OCI-LY1 (cell line): ENCODE measurements around the gene UXT.
"Not testable (repeated sequence)": the region's sequence is repeated elsewhere in the genome, so short reads cannot be mapped to it uniquely, and the experiment has no call there.

ENCODE experiments used
- H2AFZ ChIP-seq: fragments of 200-600 bp; sonication (generic), shearing (Covaris generic); 2 replicates; pipeline ENCODE4 v1.6.0; 2014; ENCODE audit warnings: antibody characterized with exemption, mild to moderate bottlenecking, low read length
- H3F3A ChIP-seq: fragments of 200-600 bp; sonication (generic), shearing (Covaris generic); 2 replicates; pipeline ENCODE4 v1.6.0; 2014; ENCODE audit warnings: mild to moderate bottlenecking, antibody characterized with exemption, low read length, moderate library complexity; ENCODE audit not compliant: insufficient read depth
- H3K27ac ChIP-seq: fragments of 200-600 bp; sonication (generic); 2 replicates; pipeline ENCODE4 v1.5.1; 2014; ENCODE audit warnings: low read length, mixed run types, mild to moderate bottlenecking, low read depth; ENCODE audit not compliant: poor library complexity, severe bottlenecking
- H3K27me3 ChIP-seq: fragments of 200-600 bp; sonication (generic); 2 replicates; pipeline ENCODE4 v1.6.0; 2014; ENCODE audit warnings: antibody characterized with exemption, mild to moderate bottlenecking, low read length, moderate library complexity; ENCODE audit not compliant: insufficient read depth
- H3K36me3 ChIP-seq: fragments of 200-600 bp; sonication (generic); 2 replicates; pipeline ENCODE4 v1.6.1; 2014; ENCODE audit warnings: mild to moderate bottlenecking, antibody characterized with exemption, low read length, moderate library complexity, mixed read lengths; ENCODE audit not compliant: insufficient read depth
- H3K4me1 ChIP-seq: fragments of 200-600 bp; sonication (generic); 2 replicates; pipeline ENCODE4 v1.5.1; 2014; ENCODE audit warnings: mild to moderate bottlenecking, low read length, moderate library complexity; ENCODE audit not compliant: insufficient read depth, severe bottlenecking
- H3K4me2 ChIP-seq: fragments of 200-600 bp; sonication (generic), shearing (Covaris generic); 2 replicates; pipeline ENCODE4 v1.6.1; 2014; ENCODE audit warnings: low read length
- H3K4me3 ChIP-seq: fragments of 200-600 bp; sonication (generic); 2 replicates; pipeline ENCODE4 v1.5.1; 2014; ENCODE audit warnings: low read length, low read depth, mild to moderate bottlenecking, mixed read lengths; ENCODE audit not compliant: poor library complexity, severe bottlenecking
- H3K79me2 ChIP-seq: fragments of 200-600 bp; shearing (Covaris generic); 2 replicates; pipeline ENCODE4 v1.6.1; 2016; ENCODE audit warnings: mixed run types, low read length, mixed read lengths; ENCODE audit not compliant: insufficient read depth
- H3K9ac ChIP-seq: fragments of 200-600 bp; sonication (generic), shearing (Covaris generic); 2 replicates; pipeline ENCODE4 v1.6.1; 2014; ENCODE audit warnings: mild to moderate bottlenecking, low read length, mixed read lengths
- H3K9me2 ChIP-seq: fragments of 200-600 bp; sonication (generic), shearing (Covaris generic); 2 replicates; pipeline ENCODE4 v1.6.1; 2014; ENCODE audit warnings: low read depth, mild to moderate bottlenecking, low read length, mixed read lengths
- H3K9me3 ChIP-seq: fragments of 200-600 bp; shearing (Covaris generic); 2 replicates; pipeline ENCODE4 v1.6.1; 2014; ENCODE audit warnings: low read length, mixed read lengths
- H4K20me1 ChIP-seq: fragments of 200-600 bp; sonication (generic), shearing (Covaris generic); 2 replicates; pipeline ENCODE4 v1.6.0; 2016; ENCODE audit warnings: mild to moderate bottlenecking, low read length; ENCODE audit not compliant: insufficient read depth
- EZH2 ChIP-seq: fragments of 200-600 bp; sonication (generic), shearing (Covaris generic); IDR thresholded peaks from 2 replicates; pipeline ENCODE4 v1.8.0; 2017; ENCODE audit warnings: borderline replicate concordance, mixed run types, mild to moderate bottlenecking, antibody characterized with exemption, low read length, moderate library complexity, mixed read lengths
- TF ChIP-seq, protein P1 (sequence below): fragments of 200-600 bp; sonication (generic), shearing (Covaris generic); IDR thresholded peaks from 2 replicates; pipeline ENCODE4 v1.5.1; 2017; ENCODE audit warnings: mild to moderate bottlenecking, antibody characterized with exemption, low read length, moderate library complexity, mixed read lengths

Gene UXT

DNA sequence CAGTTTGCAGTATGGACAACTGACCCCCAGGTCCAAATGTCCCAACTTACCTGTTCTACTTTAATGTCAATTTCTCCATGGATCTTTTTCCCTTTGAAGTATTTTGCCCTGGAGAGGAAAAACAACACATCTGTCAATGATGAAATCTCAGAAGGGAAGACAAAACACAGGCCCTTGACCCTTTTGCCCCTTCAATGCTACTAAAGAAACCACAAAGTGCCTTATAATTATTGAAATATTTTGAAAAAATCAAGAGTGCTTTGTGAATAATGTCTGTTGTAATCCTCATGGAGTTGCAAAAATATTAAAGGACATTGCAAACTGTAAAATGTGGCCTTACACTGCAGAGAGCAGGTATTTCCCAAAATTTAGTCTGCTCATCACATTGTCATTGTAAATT is 51.9 kb downstream of the UXT start:
- Histone ChIP-seq H3K79me2 (no peaks in the 10 kb centered on the region), H3K9me3 (no peaks in the 10 kb centered on the region), H4K20me1 (no peaks in the 10 kb centered on the region), H3K4me3 (no peak overlapping the region), H3K4me2 (no peak overlapping the region), H3F3A (no peaks in the 10 kb centered on the region), H2AFZ (no peak overlapping the region), H3K9me2 (no peaks in the 10 kb centered on the region), H3K9ac (no peak overlapping the region), H3K27me3 (no peaks in the 10 kb centered on the region), H3K4me1 (no peaks in the 10 kb centered on the region), H3K27ac (no peak overlapping the region), H3K36me3 (no peaks in the 10 kb centered on the region)
- TF ChIP-seq, protein P1, sequence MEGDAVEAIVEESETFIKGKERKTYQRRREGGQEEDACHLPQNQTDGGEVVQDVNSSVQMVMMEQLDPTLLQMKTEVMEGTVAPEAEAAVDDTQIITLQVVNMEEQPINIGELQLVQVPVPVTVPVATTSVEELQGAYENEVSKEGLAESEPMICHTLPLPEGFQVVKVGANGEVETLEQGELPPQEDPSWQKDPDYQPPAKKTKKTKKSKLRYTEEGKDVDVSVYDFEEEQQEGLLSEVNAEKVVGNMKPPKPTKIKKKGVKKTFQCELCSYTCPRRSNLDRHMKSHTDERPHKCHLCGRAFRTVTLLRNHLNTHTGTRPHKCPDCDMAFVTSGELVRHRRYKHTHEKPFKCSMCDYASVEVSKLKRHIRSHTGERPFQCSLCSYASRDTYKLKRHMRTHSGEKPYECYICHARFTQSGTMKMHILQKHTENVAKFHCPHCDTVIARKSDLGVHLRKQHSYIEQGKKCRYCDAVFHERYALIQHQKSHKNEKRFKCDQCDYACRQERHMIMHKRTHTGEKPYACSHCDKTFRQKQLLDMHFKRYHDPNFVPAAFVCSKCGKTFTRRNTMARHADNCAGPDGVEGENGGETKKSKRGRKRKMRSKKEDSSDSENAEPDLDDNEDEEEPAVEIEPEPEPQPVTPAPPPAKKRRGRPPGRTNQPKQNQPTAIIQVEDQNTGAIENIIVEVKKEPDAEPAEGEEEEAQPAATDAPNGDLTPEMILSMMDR = no peak
- no peak for TF ChIP-seq EZH2

DNA sequence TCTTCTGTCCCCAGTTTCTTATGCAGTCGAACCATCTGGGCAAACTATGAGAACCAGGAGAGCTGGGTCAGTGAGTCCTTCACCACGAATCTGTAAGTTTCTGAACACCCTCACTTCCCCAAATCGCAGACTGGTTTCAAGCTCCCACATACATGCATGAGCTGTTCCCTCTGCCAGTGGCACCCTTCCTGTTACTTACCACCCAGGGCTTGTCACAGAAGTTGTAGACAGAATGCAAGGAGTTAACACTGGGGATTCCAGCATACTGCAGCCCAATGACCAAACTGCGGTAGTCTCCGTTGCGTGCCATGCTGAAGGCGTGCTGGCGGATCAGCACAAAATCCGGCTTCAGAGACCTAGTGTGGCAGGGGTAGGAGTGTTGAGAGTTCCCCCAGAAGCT is 54.0 kb downstream of the UXT start:
- Histone ChIP-seq H3K27ac (no peak overlapping the region), H3K9me3 (no peaks in the 10 kb centered on the region), H3K4me3 (no peak overlapping the region), H3K4me1 (no peaks in the 10 kb centered on the region), H3K27me3 (no peaks in the 10 kb centered on the region), H3F3A (no peaks in the 10 kb centered on the region), H3K9ac (no peak overlapping the region), H3K4me2 (no peak overlapping the region), H2AFZ (no peak overlapping the region), H4K20me1 (no peaks in the 10 kb centered on the region), H3K79me2 (no peaks in the 10 kb centered on the region), H3K9me2 (no peaks in the 10 kb centered on the region), H3K36me3 (no peaks in the 10 kb centered on the region)
- TF ChIP-seq, protein P1 = no peak
- TF ChIP-seq EZH2 = no peak

DNA sequence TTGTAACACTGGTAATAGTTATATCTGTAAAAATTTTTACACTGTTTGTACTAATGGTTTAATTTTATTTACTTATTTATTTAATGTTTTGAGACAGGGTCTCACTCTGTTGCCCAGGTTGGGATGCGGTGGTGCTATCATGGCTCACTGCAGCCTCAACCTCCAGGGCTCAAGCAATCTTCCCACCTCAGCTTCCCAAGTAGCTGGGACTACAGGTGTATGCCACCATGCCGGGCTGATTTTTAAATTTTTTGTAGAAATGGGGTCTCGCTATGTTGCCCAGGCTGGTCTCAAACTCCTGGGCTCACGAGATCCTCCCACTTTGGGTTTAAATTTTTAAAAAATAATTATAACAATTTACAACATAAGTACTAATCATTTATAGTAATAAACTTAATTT is 55.9 kb downstream of the UXT start:
- not testable (repeated sequence) for H4K20me1 ChIP-seq, H3F3A ChIP-seq, H3K36me3 ChIP-seq

More for the DNA sequence above, 55.9 kb downstream of the UXT start:
- H3K9ac ChIP-seq, H3K4me1 ChIP-seq, H3K4me3 ChIP-seq, H3K27ac ChIP-seq, H3K9me2 ChIP-seq, H2AFZ ChIP-seq, H3K9me3 ChIP-seq, H3K79me2 ChIP-seq, H3K27me3 ChIP-seq, H3K4me2 ChIP-seq: not testable (repeated sequence)
